CD14-positive monocyte (primary cell): ENCODE data around the gene ADAMTSL3. TPM values are rescaled to one million over a fixed set of nuclear protein-coding genes. Genes with fewer than 3 reads are reported as not detected.

Experiments
- DNase-seq, 3 donors: peaks; one replicate each; pipeline ENCODE4 v3.0.0-alpha.2; 2011 to 2022
- H2AFZ ChIP-seq: 2 replicates; pipeline ENCODE4 v1.6.0; 2012; ENCODE audit warnings: mild to moderate bottlenecking, low read depth, low read length, inconsistent platforms; ENCODE audit not compliant: insufficient read depth, poor library complexity, severe bottlenecking
- H3K27ac ChIP-seq, 2 donors: 1 replicate in 1 of 2; 2 replicates in 1 of 2; pipeline ENCODE4 v1.5.1; 2012 to 2013; ENCODE audit warnings: low read length in 2 of 2, control low read depth in 1 of 2, inconsistent platforms in 1 of 2, low read depth in 1 of 2, mild to moderate bottlenecking in 1 of 2
- H3K27me3 ChIP-seq, 2 donors: one replicate each; pipeline versions ENCODE4 v1.6.0 to v1.6.1; 2011 to 2013; ENCODE audit warnings: low read length in 2 of 2; ENCODE audit not compliant: control insufficient read depth in 2 of 2, insufficient read depth in 2 of 2
- H3K36me3 ChIP-seq, 2 donors: replicated peaks in 1 of 2; 1 replicate in 1 of 2; 2 replicates in 1 of 2; pipeline versions ENCODE4 v1.5.1 to v1.6.1; 2012 to 2013; ENCODE audit warnings: low read length in 2 of 2, control low read depth in 1 of 2, inconsistent platforms in 1 of 2, mild to moderate bottlenecking in 1 of 2; ENCODE audit not compliant: insufficient read depth in 2 of 2, control insufficient read depth in 1 of 2
- H3K4me1 ChIP-seq, 2 donors: 1 replicate in 1 of 2; 2 replicates in 1 of 2; pipeline versions ENCODE4 v1.5.1 to v1.6.1; 2012 to 2013; ENCODE audit warnings: low read length in 2 of 2, control low read depth in 1 of 2, inconsistent platforms in 1 of 2, mild to moderate bottlenecking in 1 of 2, moderate library complexity in 1 of 2; ENCODE audit not compliant: insufficient read depth in 2 of 2, control insufficient read depth in 1 of 2
- H3K4me2 ChIP-seq: replicated peaks from 2 replicates; pipeline ENCODE3; 2012; ENCODE audit warnings: low read length, moderate library complexity, mild to moderate bottlenecking; ENCODE audit not compliant: poor library complexity, severe bottlenecking; ENCODE audit errors: extremely low read depth
- H3K4me3 ChIP-seq, 3 experiments: fragments of 200-600 bp in 1 of 3; sonication (generic) in 1 of 3; replicated peaks in 1 of 3; 1 replicate in 2 of 3; 2 replicates in 1 of 3; pipeline ENCODE4 v1.5.1; 2011 to 2013; ENCODE audit warnings: low read length in 3 of 3, mild to moderate bottlenecking in 3 of 3, control low read depth in 2 of 3, low read depth in 2 of 3, inconsistent platforms in 1 of 3, moderate library complexity in 1 of 3
- H3K79me2 ChIP-seq: 2 replicates; pipeline ENCODE4 v1.6.0; 2012; ENCODE audit warnings: mild to moderate bottlenecking, control low read depth, inconsistent platforms, low read length, moderate library complexity; ENCODE audit not compliant: insufficient read depth
- H3K9ac ChIP-seq: 2 replicates; pipeline ENCODE4 v1.6.0; 2017; ENCODE audit warnings: low read length, mild to moderate bottlenecking; ENCODE audit not compliant: insufficient read depth, poor library complexity, severe bottlenecking
- H3K9me3 ChIP-seq, 2 donors: replicated peaks in 1 of 2; 1 replicate in 1 of 2; 2 replicates in 1 of 2; pipeline versions ENCODE4 v1.5.1 to v1.6.1; 2012 to 2013; ENCODE audit warnings: low read length in 2 of 2, control low read depth in 1 of 2; ENCODE audit not compliant: control insufficient read depth in 1 of 2, insufficient read depth in 1 of 2
- H4K20me1 ChIP-seq: 2 replicates; pipeline ENCODE4 v1.6.0; 2012; ENCODE audit warnings: mild to moderate bottlenecking, low read length, control low read depth, moderate library complexity; ENCODE audit not compliant: insufficient read depth
- H3K27ac Mint-ChIP-seq, 7 donors: one replicate each; pipeline ENCODE4 v1.8.0; 2020; ENCODE audit warnings: mild to moderate bottlenecking in 7 of 7, mixed read lengths in 7 of 7, moderate library complexity in 6 of 7, inconsistent platforms in 2 of 7
- H3K27me3 Mint-ChIP-seq, 3 donors: one replicate each; pipeline ENCODE4 v1.8.0; 2021 to 2022; ENCODE audit warnings: low read depth in 3 of 3, mild to moderate bottlenecking in 3 of 3, mixed read lengths in 3 of 3, moderate library complexity in 3 of 3, inconsistent platforms in 1 of 3
- H3K36me3 Mint-ChIP-seq, 2 donors: one replicate each; pipeline ENCODE4 v1.8.0; 2020; ENCODE audit warnings: mixed read lengths in 2 of 2, inconsistent platforms in 1 of 2, mild to moderate bottlenecking in 1 of 2
- H3K4me1 Mint-ChIP-seq: one replicate; pipeline ENCODE4 v1.8.0; 2020; ENCODE audit warnings: mild to moderate bottlenecking, mixed read lengths
- H3K4me3 Mint-ChIP-seq, 2 donors: one replicate each; pipeline ENCODE4 v1.8.0; 2020; ENCODE audit warnings: mild to moderate bottlenecking in 2 of 2, mixed read lengths in 2 of 2, moderate library complexity in 1 of 2
- H3K9me3 Mint-ChIP-seq, 7 donors: one replicate each; pipeline ENCODE4 v1.8.0; 2020 to 2022; ENCODE audit warnings: mixed read lengths in 7 of 7, mild to moderate bottlenecking in 6 of 7, moderate library complexity in 6 of 7, inconsistent platforms in 2 of 7
- CTCF ChIP-seq: fragments of 200-600 bp; IDR thresholded peaks from one replicate; pipeline ENCODE4 v1.8.0; 2022; ENCODE audit warnings: antibody characterized with exemption, mild to moderate bottlenecking
- WGBS: methylation state at CpG from one replicate; pipeline ENCODE4 v1.1.5; 2013; ENCODE audit warnings: missing lambda C conversion rate; ENCODE audit not compliant: insufficient coverage; 5-methylcytosine and 5-hydroxymethylcytosine counted together
- intact Hi-C, 2 donors: fragments of 100-400 bp; cut with micrococcal nuclease; formaldehyde crosslinking; loops; one replicate each; pipeline versions ENCODE4 v1.15.0 to v1.15.1; 2023
- polyA plus RNA-seq, 3 donors: library from polyadenylated mRNA; depleted of rRNA in 1 of 3; unstranded in 2 of 3; stranded (reverse) in 1 of 3; fragments of 300-500 nt in 2 of 3; fragments of >200 nt in 1 of 3; fragmentation: Illumina TruSeq in 2 of 3; gene quantifications; 1 replicate in 2 of 3; 2 replicates in 1 of 3; pipeline ENCODE4 v1.2.3, GENCODE V29; 2012 to 2021

The ADAMTSL3 gene
- polyA plus RNA-seq, 3 donors: not detected

- H3K4me1 ChIP-seq: peaks cover 0 to 7% of the 10 kb centered on the region in 2 donors
- no peak overlapping the region for H3K27ac Mint-ChIP-seq
- H3K4me3 Mint-ChIP-seq: no peak overlapping the region
- DNase-seq: no peak
- peaks cover 0 to 4% (median 0%) of the 10 kb centered on the region in 3 donors for H3K27me3 Mint-ChIP-seq
- no peak overlapping the region for H3K4me2 ChIP-seq
- no peaks in the 10 kb centered on the region for H3K9me3 Mint-ChIP-seq
- no peaks in the 10 kb centered on the region for H3K9me3 ChIP-seq
- H3K4me1 Mint-ChIP-seq: peaks cover 8% of the 10 kb centered on the region
- TF ChIP-seq CTCF: no peak
- H3K4me3 ChIP-seq: no peak overlapping the region
- no peaks in the 10 kb centered on the region for H3K79me2 ChIP-seq
- no peak overlapping the region for H3K9ac ChIP-seq
- no peaks in the 10 kb centered on the region for H4K20me1 ChIP-seq
- H3K36me3 Mint-ChIP-seq: no peaks in the 10 kb centered on the region
- H3K27me3 ChIP-seq: no peaks in the 10 kb centered on the region
- H3K27ac ChIP-seq: no peak overlapping the region
- 100% methylated on average over 1 of the region's 2 CpGs for WGBS
- H3K36me3 ChIP-seq: no peaks in the 10 kb centered on the region
- H2AFZ ChIP-seq: no peak overlapping the region
- intact Hi-C loops: no loop called here
Observed at GRCh38 chr15:83848315-83849050, 194.6 kb downstream of the ADAMTSL3 start.

- no peak overlapping the region for H3K4me3 ChIP-seq
- H3K9ac ChIP-seq: no peak overlapping the region
- Mint-ChIP-seq H3K27me3 (peaks cover 0 to 4% (median 0%) of the 10 kb centered on the region in 3 donors), H3K36me3 (no peaks in the 10 kb centered on the region), H3K9me3 (no peaks in the 10 kb centered on the region), H3K4me3 (no peak overlapping the region), H3K27ac (no peak overlapping the region), H3K4me1 (peaks cover 8% of the 10 kb centered on the region)
- no peaks in the 10 kb centered on the region for H3K36me3 ChIP-seq
- no peak overlapping the region for H3K27ac ChIP-seq
- H3K79me2 ChIP-seq: no peaks in the 10 kb centered on the region
- DNase-seq: no peak
- H3K9me3 ChIP-seq: no peaks in the 10 kb centered on the region
- 94% methylated on average over 4 of the region's 5 CpGs for WGBS
- no peaks in the 10 kb centered on the region for H4K20me1 ChIP-seq
- no peak overlapping the region for H3K4me2 ChIP-seq
- TF ChIP-seq CTCF: no peak
- H2AFZ ChIP-seq: no peak overlapping the region
- intact Hi-C loops: no loop called here
- peaks cover 0 to 7% of the 10 kb centered on the region in 2 donors for H3K4me1 ChIP-seq
- H3K27me3 ChIP-seq: no peaks in the 10 kb centered on the region
Observed at GRCh38 chr15:83850015-83850414, 196.1 kb downstream of the ADAMTSL3 start.
